GM21447 (cell line): Measurements from ENCODE around the gene CSTA.

Source experiments
- ATAC-seq: cut with Tn5 transposase; IDR thresholded peaks from one replicate; pipeline ENCODE4 v1.9.1; 2021; ENCODE audit not compliant: unreplicated experiment

CSTA gene

DNA sequence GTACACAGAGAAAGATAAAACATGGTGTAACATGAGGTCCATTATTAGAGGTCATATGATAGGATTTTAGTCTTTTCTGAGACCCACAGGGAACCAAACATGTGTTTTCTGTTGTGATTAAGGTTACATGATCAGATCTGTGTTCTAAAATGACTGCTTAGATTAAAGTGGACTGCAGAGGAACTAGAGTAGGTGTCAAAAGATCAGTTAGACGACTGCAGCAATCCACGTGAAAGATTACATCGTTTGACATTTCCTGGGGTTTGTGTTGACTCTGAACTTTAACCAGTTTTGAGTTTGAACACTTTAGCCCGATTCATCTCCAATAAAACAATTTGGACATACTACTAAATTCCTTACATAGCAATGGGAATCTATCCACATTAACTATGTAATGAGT lies 52.9 kb downstream of the CSTA start:
- ATAC-seq: no peak

DNA sequence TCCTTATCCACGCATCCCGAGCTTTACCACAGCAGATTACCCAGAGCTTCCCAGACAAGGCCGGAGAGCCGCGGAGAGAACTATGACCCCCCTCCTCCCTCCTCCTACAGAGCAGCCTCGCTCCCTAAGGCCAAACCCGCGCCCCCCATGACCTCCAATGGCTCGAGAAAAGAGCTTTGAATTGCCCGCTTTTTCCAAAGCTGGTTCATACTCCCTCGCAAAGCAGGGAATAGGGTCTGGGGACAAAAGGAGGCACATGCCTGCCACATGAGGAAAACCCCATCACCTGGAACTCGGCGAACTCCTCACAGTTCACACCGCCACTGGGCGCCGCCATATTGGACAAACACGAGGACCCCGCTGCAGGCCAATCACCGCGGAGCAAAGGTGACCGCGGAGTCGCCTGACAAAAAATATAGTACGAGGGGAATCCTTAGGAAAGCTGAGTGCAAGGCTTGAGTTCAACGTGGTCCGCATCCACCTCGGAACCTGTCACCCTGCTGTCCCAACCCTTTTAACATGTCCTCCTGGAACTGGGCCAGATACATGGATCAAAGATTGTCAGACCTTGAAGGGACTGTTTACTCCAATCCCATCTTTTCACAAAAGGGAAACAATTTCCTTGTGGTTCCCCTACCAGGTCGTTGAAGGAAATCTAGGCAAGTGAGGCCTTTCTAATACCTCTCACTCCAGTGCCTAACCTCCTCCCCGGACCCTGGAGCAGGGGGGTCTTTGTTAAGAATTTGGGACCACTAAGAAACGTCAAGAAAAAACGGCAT lies 58.0 kb downstream of the CSTA start, which contains the start of gene MIX23:
Gene MIX23, minus strand, starts transcription at position 344 of the 779 bp plus-strand sequence. Its CDS starts 7 bp downstream, at position 337.
- ATAC-seq: peak; percentile 48

DNA sequence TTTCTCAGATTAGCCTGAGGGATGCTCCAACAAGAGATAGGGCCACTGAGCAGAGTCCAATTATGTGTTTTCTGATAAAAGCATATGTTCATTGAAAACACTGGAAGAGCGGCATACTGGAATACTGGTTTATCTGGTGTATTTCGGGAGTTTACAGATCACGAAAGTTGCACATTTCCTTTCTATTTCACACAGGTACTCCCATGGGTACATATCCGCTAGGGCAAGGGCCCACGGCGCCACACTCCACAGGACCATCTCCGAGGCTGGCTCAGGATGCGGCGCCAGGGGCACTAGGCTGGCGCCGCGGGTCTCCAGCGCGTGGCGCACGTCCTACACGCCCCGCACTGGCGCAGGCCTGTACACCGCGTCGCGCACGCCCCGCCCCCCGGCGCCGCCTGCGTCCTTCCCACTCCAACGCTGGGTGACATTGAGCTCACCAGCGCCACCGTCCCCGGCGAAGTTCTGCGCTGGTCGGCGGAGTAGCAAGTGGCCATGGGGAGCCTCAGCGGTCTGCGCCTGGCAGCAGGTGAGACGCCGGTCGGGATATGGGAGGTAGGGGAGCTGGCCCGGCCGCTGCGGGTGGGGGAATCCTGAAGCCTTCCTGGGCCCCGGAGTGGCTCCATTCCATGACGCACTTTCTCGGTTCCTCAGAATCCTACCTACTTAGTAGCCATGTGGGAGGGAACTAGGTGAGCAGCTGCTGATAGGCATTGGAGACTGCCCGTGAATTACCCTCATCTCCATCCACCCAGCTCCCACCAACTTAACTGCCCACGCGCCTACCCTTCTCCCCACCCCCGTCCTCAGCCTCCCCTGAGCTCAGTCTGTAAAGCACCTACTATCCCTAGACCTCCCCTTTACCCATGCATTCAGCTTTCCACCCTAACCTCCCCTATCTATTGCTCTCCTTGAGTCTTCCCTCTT lies 59.0 kb downstream of the CSTA start, which contains the start of gene FAM162A:
Gene FAM162A, plus strand, starts transcription at position 412 of the 927 bp plus-strand sequence. Its CDS starts 84 bp downstream, at position 496.
- peak; percentile 80 for ATAC-seq

DNA sequence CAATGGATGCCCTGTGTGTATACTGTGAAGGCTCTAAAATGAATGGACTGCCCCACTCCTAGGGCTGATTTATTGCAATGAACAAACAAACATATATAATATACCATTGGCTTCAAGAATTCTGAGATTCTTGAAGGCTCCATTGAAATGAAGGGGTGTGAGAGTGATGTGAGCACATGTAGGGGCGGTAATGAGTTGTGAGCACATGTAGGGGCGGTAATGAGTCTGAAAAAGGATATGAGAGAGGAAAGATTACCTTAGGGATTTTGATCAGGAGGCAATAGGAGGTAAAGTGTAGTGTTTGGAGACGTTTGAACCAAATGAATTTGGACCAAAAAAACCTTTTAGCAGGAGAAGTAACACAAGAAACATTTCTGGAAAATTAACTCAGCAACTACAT lies 62.7 kb downstream of the CSTA start:
- ATAC-seq: no peak

GRCh38 chr3:122389197-122389596 lies 64.1 kb downstream of the CSTA start:
- no peak for ATAC-seq

GRCh38 chr3:122389892-122390291 lies 64.8 kb downstream of the CSTA start:
- no peak for ATAC-seq

DNA sequence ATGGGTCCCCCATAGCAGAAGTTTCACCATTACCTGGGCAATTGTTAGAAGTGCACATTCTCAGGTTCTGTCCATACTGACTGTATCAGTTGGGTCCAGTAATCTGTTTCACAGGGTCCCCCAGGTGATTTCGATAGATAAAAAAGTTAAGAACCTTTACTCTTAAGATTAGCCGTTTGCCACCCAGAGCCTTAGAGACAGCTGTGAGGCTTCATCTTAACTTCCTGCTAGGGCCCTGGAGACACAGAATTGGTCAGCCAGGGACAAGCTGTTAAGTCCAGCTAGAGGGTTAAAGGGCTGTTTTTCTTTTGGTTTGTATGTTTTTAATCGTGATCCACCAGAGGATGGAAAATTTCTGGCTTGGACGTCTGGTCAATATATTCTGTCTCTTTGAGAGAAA lies 65.6 kb downstream of the CSTA start:
- no peak for ATAC-seq
